DMS114 treated with DMSO at 0.1 percent for 48 hours (cell line): ENCODE data around the gene REG1B.

Experiments
- DNase-seq: peaks from one replicate; lab custom pipeline; 2025; ENCODE audit not compliant: unreplicated experiment; lab: John Stamatoyannopoulos, UW

Gene REG1B, protein sequence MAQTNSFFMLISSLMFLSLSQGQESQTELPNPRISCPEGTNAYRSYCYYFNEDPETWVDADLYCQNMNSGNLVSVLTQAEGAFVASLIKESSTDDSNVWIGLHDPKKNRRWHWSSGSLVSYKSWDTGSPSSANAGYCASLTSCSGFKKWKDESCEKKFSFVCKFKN

GRCh38 chr2:79087785-79088364, at the start of gene REG1B:
TSS of gene REG1B (minus strand) at chr2:79087993. CDS start at chr2:79087612, 381 bp downstream.
- no peak for DNase-seq

GRCh38 chr2:79131687-79132086, 43.9 kb upstream of the REG1B start:
- DNase-seq: no peak

- DNase-seq: no peak
Observed at GRCh38 chr2:79129804-79130203, 42.0 kb upstream of the REG1B start.

GRCh38 chr2:79129260-79129659, 41.5 kb upstream of the REG1B start:
- DNase-seq: no peak

- no peak for DNase-seq
Observed at GRCh38 chr2:79128406-79128805, 40.6 kb upstream of the REG1B start.

- DNase-seq: no peak
Observed at GRCh38 chr2:79125721-79125985, 37.9 kb upstream of the REG1B start.

GRCh38 chr2:79124907-79125720, 37.3 kb upstream of the REG1B start:
- no peak for DNase-seq

- no peak for DNase-seq
Observed at GRCh38 chr2:79122676-79123075, 34.9 kb upstream of the REG1B start.

GRCh38 chr2:79120194-79120713, 32.5 kb upstream of the REG1B start, which contains the start of gene REG1A:
TSS of gene REG1A (plus strand) at chr2:79120488. CDS start at chr2:79120862, 374 bp downstream.
- no peak for DNase-seq

DNA sequence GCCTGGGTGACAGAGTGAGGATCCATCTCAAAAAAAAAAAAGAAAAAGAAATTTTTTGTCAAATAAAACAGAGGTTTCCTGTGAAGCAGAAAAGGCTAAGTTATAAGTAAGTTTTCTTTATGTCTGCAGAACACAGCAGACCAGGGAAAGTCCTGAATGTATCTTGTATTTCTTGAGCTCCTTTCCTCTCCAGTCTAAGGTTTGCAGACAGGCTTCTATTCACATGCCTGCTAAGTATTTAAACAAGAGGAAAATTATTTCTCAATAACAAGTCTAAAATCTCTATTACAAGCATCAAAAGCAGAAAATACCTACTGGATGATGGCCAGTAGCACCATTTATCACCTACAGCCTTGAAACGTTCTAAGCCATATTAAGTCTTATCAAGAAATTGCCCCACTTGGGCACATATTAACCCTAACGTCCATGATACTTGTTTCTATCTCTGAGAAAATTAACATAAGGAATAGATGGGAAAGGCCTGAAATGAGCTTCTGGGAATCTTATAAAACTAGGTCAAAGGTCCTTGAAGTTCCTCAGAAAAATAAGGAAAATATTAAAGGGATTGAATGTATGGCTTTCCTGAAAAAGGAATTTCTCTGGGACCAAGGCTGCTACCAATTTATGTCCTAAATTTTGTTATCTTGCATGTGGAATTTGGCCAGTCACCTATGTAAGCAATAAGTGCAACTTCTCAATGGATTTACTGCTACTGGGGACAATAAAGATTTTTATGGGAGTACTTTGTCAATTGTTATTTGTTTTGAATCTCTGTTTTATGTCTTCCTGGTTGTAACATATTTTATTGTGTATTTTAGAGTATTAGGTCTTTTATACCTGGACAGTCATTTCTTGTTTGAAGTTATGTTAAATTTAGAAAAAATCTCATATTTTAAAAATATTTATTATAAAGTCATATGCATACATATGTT, 29.5 kb upstream of the REG1B start:
- no peak for DNase-seq

DNA sequence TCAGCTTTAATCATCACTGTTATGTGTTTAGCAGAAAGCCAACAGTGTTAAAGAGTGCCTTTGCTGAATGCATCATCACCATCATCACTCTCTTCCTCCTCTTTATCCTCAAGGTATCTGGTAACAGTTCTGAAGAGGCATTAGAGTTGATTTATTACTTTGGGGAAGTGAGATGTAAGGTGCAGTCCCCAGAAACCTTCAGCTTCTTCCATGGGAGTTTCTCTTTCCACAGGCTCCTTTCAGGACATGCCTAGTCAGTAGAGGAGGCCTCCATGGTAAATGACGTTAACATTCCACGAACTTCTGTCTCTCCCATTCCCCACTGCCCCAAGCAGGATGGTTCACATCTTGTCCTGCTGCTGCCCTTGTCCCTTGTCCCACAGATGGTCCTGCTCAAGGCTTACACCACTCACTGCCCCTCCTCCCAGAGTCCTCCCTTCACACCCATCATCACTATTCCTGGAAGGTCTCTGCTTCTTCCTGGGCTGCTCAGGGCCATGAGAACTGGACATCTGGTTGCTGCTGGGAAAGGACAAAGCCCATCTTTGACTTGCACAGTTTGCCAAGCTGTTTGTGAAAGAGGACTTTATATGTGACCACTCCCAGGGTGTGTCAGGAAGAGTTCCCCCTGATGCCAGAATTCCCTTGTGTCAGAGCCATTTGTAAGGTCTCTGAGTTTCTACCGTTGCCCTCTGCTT, 27.2 kb upstream of the REG1B start:
- no peak for DNase-seq

DNA sequence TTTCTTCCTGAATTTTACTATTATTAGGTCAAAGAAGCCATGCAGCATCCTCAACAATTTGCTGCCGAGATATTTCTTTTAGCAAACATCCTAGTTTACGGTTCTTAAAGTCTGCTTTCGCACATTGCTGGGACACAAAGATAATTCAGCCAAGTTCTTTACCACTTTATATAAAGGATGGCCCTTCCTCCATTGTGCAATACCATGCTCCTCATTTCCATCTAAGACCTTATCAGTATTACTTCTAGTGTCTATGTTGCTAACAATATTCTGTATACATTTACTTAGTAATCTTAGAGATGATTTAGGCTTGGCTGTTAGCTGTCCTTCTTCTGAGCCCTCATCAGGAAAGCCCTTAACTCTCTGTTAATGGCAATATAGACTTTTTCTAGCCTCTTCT, 24.5 kb upstream of the REG1B start:
- DNase-seq: no peak

DNA sequence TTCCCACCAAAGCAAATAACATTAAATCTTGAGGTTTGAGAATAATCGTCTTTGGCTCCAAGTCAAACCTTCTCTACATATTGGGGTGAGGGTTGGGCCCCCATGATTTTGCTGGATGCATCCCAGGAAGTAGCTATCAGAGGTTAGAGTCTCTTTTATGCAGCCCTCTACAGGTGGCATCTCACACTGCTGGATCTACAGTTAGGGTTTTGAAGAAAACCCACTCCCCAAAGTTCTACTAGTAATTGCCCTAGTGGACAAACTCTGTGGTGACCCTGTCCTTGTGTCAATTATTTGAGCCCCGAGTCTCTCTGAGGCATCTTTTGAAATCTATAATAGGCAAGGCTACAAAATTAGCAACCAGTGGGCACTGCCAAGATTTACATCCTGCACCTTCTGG, 17.5 kb upstream of the REG1B start:
- no peak for DNase-seq

DNA sequence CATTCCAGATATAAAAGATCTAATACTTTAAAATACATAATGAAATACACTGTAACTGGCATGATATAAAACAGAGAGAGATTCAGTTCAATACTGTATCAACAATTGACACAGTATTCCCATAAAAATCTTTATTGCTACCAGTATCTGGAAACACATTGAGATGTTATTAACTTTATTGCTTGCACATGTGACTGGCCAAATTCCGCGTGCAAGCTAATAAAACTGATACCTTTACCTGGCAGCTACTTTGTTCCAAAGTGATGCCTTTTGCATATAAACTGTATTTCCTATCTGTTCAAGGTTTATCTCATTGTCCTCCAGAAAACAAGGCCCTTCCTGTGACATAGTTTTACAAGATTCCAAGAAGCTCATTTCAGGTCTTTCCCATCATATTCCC, 15.4 kb upstream of the REG1B start:
- no peak for DNase-seq

DNA sequence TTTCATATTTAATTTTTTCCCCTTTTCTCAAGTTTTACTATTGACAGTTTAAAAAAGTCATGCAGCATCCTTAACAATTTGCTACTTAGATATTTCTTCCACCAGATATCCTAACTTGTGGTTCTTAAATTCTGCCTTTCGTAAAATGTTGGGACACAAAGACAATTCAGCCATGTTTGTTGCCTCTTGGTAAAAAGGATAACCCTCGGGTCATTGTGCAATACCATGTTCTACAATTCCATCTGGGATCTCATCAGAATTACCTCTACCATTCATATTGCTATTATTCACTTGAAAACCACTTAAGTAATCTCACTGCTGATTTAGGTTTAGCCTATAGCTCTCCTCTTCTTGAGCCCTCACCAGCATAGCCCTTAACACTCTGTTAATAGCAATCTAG, 13.2 kb upstream of the REG1B start:
- no peak for DNase-seq

GRCh38 chr2:79100285-79100684, 12.5 kb upstream of the REG1B start:
- DNase-seq: no peak

DNA sequence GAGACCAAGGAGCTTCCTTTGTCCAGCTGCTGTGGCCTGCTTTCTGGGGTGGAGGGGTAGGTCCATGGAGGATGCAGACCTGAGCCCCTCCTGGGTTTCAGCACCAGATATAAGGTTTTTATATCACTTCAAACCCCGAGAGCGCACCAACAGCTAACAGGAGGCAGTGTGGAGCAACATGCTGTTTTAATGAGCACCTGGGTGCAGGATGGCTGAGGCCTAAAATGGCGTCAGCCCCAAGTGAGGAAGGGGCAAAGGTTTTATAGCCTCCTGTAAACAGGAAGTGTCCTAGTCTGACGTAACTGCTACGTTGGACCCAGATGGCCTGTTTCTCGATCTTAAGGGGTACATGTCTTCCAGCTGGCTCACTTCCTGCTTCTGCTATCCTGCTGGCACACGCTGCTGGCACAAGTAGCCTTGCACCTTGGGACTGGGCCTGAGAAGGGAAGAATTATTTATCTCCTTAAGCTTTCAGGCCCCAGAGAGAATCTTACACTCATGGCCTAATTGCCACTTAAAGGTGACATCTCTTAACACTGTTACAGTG, 11.4 kb upstream of the REG1B start:
- no peak for DNase-seq

- DNase-seq: no peak
Observed at GRCh38 chr2:79097843-79098242, 10.1 kb upstream of the REG1B start.

DNA sequence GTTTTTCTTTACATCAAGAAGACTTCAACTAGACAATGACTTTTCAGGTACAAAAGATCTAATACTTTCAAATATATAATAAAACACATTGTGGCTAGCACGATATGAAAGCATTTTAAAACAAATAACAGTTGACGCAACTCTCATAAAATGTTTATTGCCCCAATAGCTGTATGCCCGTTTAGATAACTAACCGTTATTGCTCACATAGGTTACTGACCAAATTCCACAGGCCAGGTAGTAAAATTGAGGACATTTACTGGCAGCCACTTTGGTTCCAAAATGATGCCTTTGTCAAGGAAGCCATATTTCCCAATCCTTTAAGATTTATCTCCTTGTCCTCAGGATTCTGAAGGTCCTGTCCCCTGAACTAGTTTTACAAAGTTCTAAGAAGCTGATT, 2.9 kb upstream of the REG1B start:
- DNase-seq: no peak

DNA sequence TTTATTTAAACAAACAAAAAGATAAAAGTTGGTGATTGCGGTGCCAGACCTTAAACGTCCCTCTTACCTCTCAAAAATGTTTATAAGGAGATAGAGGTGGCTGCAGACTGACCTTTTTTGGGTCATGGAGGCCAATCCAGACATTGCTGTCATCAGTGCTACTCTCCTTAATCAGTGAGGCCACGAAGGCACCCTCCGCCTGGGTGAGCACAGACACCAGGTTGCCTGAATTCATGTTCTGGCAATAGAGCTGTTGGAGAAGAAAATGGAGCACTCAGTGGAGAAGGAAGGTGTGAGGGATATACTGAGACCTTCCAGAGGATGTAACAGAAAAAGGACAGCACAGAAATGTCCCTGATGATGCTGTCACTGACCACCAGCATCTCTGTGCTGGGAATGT, 1.5 kb downstream of the REG1B start:
- DNase-seq: no peak
